Measurements from ENCODE around the gene ESRRB.

ESRRB gene

GRCh38 chr14:76352639-76353281 lies 23.2 kb upstream of the ESRRB start:
- DNase-seq: peak; percentile 44

DNA sequence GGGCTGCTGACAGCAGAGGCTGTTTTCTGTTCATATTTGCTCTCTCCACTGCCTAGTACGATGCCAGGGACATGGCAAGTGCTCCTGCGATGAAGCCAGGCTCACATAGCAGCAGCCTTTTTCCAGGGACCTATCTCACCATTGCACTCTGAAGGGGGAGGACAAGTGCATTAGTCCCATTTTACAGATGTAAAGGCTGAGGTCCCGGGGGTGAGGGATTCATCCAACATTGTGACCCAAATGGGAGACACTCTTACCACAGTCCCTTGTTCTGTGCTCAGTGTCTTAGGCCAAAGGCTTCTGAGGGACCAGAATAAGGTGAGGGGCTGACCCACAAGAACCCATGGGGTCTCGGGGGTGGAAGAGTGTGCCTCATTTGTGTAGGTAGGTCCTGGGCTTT lies 21.6 kb upstream of the ESRRB start:
- no peak for DNase-seq

GRCh38 chr14:76355771-76356170 lies 20.2 kb upstream of the ESRRB start:
- DNase-seq: no peak

- no peak for DNase-seq
These were observed 4.9 kb upstream of the ESRRB start for GRCh38 chr14:76371066-76371465.

DNA sequence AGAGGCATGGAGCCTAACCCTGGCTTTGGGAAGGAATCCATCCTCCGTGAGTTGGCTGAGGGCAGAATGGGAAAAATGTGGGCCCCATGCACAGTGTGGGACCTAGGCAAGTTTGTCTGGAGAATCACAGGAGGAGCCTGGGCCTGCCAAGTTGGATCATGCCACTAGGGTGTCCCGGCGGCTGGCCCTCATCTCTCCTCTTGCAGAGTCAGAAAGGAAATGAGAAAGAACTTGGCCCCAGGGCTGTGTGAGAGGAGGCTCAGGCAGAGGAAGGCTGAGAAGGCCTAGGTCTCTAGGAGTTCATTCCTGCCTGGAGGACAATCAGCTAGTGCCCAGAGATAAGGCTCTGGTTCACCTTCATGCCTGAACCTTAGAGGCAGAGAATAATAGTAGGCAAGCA lies 2.5 kb upstream of the ESRRB start:
- no peak for DNase-seq

- no peak for DNase-seq
These were observed 453 bp upstream of the ESRRB start for GRCh38 chr14:76375484-76375883.

GRCh38 chr14:76376409-76376877 lies 506 bp downstream of the ESRRB start:
- no peak for DNase-seq

DNA sequence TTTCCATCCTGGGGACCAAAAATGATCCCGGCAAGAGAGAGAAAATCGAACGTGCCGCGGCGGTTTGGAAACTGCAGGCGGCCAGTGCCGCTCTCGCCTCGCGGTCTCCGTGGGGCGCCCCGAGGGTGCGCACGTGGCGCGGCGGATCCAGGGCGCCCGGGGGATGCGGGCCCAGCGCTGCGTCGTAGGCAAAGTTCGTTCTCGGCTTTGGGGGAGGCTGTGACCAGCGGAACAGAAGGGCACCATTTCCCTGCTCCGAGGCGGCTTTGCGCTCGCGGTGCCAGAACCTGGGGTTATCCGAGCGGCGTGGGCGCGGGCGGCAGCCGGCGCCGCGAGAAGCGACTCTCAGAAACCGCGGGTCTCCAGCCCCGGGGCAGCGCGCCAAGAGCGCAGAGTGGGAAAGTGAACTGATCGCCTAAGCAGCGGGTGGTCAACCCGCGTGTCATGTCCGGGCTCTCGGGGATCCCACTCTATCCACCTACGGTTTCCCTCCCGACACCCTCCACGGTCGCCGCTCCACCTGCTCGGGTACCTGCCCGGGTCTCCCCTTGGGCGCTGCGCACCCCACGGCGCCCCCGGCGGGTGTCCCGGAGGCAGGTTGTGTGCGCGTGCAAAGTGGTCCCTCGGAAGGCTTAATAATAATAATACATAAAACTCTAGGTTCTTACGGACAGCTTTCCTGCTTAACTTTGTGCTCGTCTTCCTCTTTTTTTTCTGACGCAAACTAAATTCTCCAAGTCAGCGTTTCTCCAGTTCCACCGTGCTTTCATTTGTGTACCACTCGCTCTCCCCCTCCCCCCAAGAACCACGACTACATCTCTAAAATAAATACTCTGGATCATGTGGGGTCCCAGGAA lies 1.2 kb downstream of the ESRRB start:
- no peak for DNase-seq

DNA sequence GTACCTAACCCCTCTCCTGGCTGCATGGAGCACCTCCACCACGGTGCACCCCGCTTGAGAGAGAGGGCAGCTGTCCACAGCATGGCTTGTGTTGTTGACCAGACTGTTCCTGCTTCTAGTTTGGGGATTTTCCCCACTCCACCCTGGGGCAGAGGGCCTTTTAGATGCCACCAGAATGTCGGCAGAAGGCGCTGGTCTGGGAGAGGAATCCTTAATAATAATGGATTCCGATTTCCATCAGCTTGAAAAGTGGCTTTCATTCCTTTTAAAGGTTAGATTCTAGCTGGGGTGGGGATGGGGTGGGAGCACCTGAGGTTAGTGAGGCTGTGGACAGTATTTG lies 1.8 kb downstream of the ESRRB start:
- no peak for DNase-seq

- DNase-seq: no peak
These were observed 5.1 kb downstream of the ESRRB start for GRCh38 chr14:76380991-76381390.

- DNase-seq: no peak
These were observed 6.0 kb downstream of the ESRRB start for GRCh38 chr14:76381817-76382494.

- no peak for DNase-seq
These were observed 6.5 kb downstream of the ESRRB start for GRCh38 chr14:76382495-76382832.

DNA sequence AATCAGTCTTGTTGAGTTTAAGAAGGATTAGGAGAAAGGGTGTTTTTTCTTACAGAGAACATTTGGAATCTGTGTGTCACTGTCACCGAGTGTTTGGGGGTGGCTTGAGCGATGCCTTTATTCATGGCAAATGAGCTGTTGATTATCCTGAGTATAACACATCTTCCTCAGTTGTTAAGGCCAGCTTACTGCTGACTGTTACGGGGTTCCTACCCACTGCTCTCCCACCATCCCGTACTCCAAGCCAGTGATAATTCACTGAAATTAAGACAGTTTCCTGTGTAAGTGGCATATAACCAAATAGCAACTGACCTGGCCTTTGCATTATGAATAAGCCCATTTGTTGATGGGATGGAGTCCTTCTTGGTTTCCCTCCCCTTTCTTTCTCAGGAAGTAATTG lies 9.5 kb downstream of the ESRRB start:
- no peak for DNase-seq

DNA sequence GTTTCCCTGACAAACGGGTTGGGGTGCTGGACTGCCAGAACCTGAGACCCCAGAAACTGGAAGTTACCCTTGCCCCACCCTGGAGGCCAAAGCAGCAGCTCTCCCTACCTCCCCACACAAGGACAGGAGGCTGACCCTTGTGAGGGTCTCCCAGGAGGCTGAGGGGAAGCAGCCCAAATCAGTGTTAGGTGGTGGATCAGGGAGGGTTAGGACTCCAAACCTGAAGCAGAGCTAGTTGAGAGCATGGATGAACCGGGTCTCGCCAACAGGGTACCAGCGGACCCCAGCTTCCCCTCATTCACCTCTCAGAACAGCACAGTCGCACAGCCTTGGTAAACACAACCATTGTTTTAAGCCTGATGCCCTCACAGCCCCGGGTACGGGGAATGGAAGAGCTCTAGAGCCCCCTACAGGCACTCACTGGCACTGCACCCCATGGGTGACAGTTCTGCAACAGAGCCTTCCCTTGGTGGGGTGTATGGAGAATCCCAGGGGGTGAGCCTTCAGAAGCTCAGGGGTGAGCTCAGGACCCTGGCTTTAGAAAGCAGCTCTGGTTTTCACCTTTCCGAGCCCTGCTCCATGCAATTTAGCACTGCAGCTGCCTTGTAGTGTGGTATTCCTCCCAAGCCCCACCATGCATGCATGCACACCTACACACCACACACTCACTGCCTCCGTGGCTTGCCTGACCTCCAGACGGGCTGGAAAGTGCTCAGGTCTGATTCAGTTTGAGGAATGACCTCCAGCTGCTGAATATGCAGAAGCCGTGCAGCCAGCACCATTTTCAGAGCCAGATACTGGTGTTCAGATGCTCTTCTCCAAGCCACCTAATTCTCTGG lies 11.2 kb downstream of the ESRRB start:
- DNase-seq: peak; percentile 58

DNA sequence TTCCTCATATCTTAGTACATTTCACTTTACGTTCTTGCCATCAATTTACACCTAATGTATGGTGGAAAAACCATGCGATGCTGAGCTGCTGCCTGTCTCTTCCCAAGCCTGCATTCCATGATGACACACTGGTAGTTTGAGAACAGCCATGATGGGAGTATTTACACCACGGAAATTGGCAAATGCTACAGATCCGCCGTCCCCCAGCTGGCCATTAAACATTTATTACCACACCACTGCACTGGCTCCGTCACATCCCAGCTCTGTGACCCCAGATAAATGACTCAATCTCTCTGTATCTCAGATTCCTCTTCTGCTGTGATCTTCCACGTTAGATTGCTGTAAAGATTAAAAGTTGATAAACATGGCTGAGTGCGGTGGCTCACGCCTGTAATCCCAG lies 13.9 kb downstream of the ESRRB start:
- DNase-seq: no peak

DNA sequence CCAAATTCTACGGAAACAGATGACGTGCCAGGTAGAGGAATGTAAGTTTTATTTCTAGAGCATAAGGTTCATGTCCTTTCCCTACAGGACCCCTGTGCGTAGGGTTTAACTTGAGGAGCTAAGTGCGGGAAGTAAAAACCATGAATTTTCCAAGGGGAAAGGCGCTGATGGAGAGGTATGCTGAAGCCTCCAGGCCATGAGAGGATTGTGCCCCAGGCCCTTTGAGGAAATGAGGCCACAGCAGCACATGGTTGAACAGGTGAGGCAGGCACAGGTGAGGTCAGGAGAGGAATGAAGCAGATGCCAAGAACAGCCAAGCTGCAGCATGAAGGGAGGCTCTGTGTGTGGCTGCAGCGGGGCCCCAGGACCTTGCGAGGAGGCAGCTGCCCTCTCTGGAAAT lies 14.7 kb downstream of the ESRRB start:
- DNase-seq: no peak

DNA sequence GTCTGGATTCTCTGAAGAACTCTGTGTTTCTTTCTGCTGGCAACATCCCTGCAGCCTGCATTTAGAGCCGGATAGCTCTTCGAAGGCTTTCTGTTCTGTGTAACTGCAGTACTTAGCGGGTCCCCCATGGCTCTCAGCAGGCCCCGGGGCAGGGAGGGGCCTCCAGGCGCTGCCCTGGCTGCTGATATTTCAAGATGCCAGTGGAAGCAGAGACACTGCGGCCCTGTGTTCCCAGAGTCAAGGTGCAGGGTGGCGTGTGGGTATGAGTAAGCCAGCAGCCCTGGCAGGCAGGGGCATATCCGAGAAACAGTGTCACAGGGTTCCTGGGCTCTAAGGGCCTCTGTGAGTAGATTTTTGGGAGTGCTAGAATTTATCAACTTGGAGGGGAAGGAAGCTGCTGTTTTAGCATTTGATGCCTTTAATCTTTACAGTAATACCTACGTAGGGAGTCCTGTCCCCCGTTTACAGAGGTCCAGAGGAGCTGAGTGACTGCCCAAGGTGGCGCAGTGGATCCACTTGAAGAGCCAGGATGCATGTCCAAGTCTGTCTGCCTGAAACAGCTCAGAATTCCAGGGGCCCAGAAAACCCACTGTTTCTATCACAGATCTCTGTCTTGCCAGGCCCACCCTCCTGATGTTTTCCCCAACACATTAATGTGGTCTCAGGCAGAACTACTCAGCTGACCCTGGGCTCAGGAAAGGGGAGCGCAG lies 16.2 kb downstream of the ESRRB start:
- no peak for DNase-seq

DNA sequence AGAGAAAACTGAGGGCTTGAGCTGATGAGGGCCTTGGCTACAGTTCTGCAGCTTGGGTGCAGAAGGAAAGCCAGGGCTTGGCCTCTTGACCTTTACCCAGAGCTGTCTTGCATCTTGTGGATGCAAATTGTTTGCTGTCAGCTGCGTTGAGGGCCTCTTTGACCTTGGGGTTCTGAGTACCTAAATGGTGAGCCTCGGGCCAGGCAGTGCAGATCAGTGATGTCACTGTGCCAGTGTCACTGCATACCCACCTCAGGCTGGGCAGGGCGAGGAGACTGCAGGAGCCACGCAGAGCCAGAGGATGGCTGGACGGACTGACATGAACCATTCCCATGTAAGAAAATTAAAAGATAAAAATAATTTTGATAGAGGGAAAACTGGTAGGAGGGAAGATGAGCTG lies 18.6 kb downstream of the ESRRB start:
- DNase-seq: no peak

DNA sequence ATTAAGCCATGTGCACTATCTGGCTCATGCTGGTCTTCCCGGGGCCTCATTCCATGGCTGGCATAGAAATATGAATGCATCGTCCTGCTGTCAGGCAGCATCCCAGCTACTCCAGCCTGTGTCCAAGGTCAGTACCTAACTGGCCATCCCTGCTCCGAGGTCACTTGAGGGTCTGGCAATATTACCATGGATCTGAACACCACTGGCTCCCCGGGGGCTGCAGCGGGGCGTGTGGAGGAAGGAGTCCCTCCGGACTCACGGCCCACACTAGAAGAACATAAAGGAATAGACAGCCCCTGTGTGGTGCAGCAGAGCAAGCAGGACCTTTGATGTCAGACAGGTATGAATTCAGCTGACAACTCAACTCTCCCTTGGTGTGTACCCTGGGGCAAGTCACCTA lies 19.2 kb downstream of the ESRRB start:
- no peak for DNase-seq

- DNase-seq: no peak
These were observed 20.8 kb downstream of the ESRRB start for GRCh38 chr14:76396714-76397187.

DNA sequence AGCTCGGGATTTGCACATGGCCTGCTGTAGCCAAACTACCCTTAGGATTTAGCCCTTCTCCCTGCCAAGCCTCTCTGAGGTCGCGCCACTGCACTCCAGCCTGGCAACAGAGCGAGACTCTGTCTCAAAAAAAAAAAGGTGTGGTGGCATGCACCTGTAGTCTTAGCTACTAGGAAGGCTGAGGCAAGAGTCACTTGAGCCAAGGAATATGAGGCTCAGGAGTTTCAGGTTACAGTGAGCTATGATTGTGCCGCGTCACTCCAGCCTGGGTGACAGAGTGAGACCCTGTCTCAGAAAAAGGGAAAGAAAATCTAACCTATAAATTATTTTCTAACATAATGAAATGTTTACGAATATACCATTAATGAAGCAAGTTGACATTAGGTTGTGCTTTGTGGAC lies 29.7 kb downstream of the ESRRB start:
- no peak for DNase-seq

DNA sequence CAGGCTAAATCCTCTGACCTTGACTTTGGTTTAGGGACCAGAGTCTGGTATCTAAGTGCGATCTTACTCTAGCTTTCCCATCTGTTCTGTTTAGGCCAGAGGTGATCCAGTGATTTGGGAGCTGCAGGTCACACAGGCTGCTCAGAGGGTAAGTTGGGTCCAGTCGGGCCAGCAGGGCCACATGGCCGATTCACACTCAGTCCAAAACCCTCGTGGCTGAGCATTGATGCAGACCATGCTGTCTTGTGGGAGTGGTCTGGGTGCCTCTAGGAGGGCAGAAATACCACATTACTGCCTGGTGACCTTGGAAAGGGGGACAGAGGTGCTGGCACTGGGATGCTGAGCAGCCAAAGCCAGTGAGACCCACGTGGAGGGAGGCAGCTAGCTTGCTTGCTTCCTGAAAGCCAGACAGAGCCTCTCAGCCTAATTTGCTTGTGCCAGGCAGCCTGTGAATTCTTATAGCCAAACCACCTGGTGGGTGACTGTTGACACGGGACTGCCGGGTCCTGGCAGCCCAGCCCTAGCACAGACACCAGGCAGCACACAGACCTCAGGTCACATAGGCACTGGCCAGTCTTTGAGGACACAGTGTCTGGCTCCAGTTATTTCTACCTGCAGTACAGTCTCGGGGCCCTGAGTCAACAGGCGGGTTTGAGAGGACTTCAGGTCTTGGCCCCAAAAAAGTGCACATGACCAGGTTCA lies 31.7 kb downstream of the ESRRB start:
- no peak for DNase-seq
